GM23248 (cell line): Measurements from ENCODE around the gene SLC6A19. TPM values are rescaled to one million over a fixed set of nuclear protein-coding genes. Genes with fewer than 3 reads are reported as not detected.
A peak's percentile ranks its signal among the peaks of the same experiment; 100 is the strongest.

Source experiments
- DNase-seq: peaks from one replicate; pipeline ENCODE4 v3.0.0-alpha.2; 2015
- H2AFZ ChIP-seq: fragments of 200-600 bp; sonication (generic); 2 replicates; pipeline ENCODE4 v1.6.1; 2016; ENCODE audit warnings: antibody characterized with exemption
- H3F3A ChIP-seq: fragments of 200-600 bp; sonication (generic); 2 replicates; pipeline ENCODE4 v1.6.1; 2016; ENCODE audit warnings: mild to moderate bottlenecking, antibody characterized with exemption, mixed run types; ENCODE audit not compliant: insufficient read depth
- H3K27ac ChIP-seq: fragments of 200-600 bp; sonication (generic); 2 replicates; pipeline ENCODE4 v1.5.1; 2016; ENCODE audit warnings: mild to moderate bottlenecking
- H3K27me3 ChIP-seq: fragments of 200-600 bp; sonication (generic); replicated peaks from 2 replicates; pipeline ENCODE4 v1.6.1; 2016; ENCODE audit warnings: mild to moderate bottlenecking; ENCODE audit not compliant: insufficient read depth
- H3K36me3 ChIP-seq: fragments of 200-600 bp; sonication (generic); 2 replicates; pipeline ENCODE4 v1.6.1; 2016; ENCODE audit warnings: low read depth, mild to moderate bottlenecking
- H3K4me1 ChIP-seq: fragments of 200-600 bp; sonication (generic); 2 replicates; pipeline ENCODE4 v1.6.1; 2016; ENCODE audit warnings: mild to moderate bottlenecking; ENCODE audit not compliant: insufficient read depth
- H3K4me2 ChIP-seq: fragments of 200-600 bp; sonication (generic); one replicate; pipeline ENCODE4 v1.6.1; 2016; ENCODE audit warnings: mild to moderate bottlenecking; ENCODE audit not compliant: unreplicated experiment
- H3K4me3 ChIP-seq: fragments of 200-600 bp; sonication (generic); 2 replicates; pipeline ENCODE4 v1.5.1; 2016; ENCODE audit warnings: mild to moderate bottlenecking
- H3K79me2 ChIP-seq: fragments of 200-600 bp; sonication (generic); 2 replicates; pipeline ENCODE4 v1.6.1; 2016; ENCODE audit warnings: mild to moderate bottlenecking; ENCODE audit not compliant: insufficient read depth
- H3K9ac ChIP-seq: fragments of 200-600 bp; sonication (generic); 2 replicates; pipeline ENCODE4 v1.6.1; 2016; ENCODE audit warnings: mild to moderate bottlenecking
- H3K9me2 ChIP-seq: fragments of 200-600 bp; sonication (generic); 2 replicates; pipeline ENCODE4 v1.6.1; 2016; ENCODE audit warnings: mixed run types, mild to moderate bottlenecking, moderate library complexity; ENCODE audit not compliant: insufficient read depth
- H3K9me3 ChIP-seq: fragments of 200-600 bp; sonication (generic); one replicate; pipeline ENCODE4 v1.6.1; 2017; ENCODE audit warnings: low read depth
- H4K20me1 ChIP-seq: fragments of 200-600 bp; sonication (generic); 2 replicates; pipeline ENCODE4 v1.6.0; 2016; ENCODE audit not compliant: insufficient read depth
- EZH2 ChIP-seq: fragments of 200-600 bp; sonication (generic); IDR thresholded peaks from 2 replicates; pipeline ENCODE4 v1.6.1; 2018; ENCODE audit warnings: antibody characterized with exemption, mild to moderate bottlenecking; ENCODE audit not compliant: insufficient read depth, poor library complexity, severe bottlenecking
- EZH2phosphoT487 ChIP-seq: fragments of 200-600 bp; sonication (generic); IDR thresholded peaks from 2 replicates; pipeline ENCODE4 v1.6.1; 2018; ENCODE audit warnings: antibody characterized with exemption, moderate library complexity, mild to moderate bottlenecking, low read depth; ENCODE audit not compliant: insufficient read depth
- WGBS, 2 experiments: methylation state at CpG; one replicate each; pipeline ENCODE4 v1.1.6; 2015 to 2017; ENCODE audit warnings: low lambda C conversion rate in 2 of 2, low coverage in 1 of 2; ENCODE audit errors: missing lambda C conversion rate in 2 of 2; 5-methylcytosine and 5-hydroxymethylcytosine counted together
- in situ Hi-C: fragments of 300-500 bp; cut with MboI; formaldehyde crosslinking; loops from 2 replicates; pipeline ENCODE4 v1.15.0; 2020
- polyA plus RNA-seq: library from polyadenylated mRNA; unstranded; fragments of >200 nt; fragmentation: Nextera tagmentation; extraction: Ambion mirVana; gene quantifications from 2 replicates; pipeline ENCODE4 v1.2.1, GENCODE V29; 2016
- total RNA-seq: library from RNA; depleted of rRNA; stranded (reverse); fragments of >200 nt; shearing (Covaris generic); gene quantifications from 2 replicates; pipeline ENCODE4 v1.2.3, GENCODE V29; 2014

The SLC6A19 gene
- total and polyA plus RNA-seq, 2 experiments from 2014 or later = not detected

GRCh38 chr5:1167361-1167727 lies 34.1 kb upstream of the SLC6A19 start:
- in situ Hi-C loops = loop anchor here (25.0 kb wide), 1 partner anchor 505 kb away; no protein-coding TSS in a partner anchor

GRCh38 chr5:1167728-1168709 lies 33.4 kb upstream of the SLC6A19 start:
- H3K4me1 ChIP-seq = peaks cover 3% of the 10 kb centered on the region; the same call in 1 of the 2 replicates
- in situ Hi-C loops = loop anchor here (25.0 kb wide), 1 partner anchor 506 kb away; no protein-coding TSS in a partner anchor
- no peak overlapping the region for H2AFZ ChIP-seq
- H3K36me3 ChIP-seq = no peaks in the 10 kb centered on the region
- H3K9me3 ChIP-seq = no peaks in the 10 kb centered on the region
- DNase-seq = peak; percentile 90
- H3F3A ChIP-seq = peaks cover 7% of the 10 kb centered on the region; the same call in 1 of the 2 replicates
- no peaks in the 10 kb centered on the region for H4K20me1 ChIP-seq
- H3K27ac ChIP-seq = no peak overlapping the region
- H3K79me2 ChIP-seq = no peaks in the 10 kb centered on the region
- H3K9me2 ChIP-seq = no peaks in the 10 kb centered on the region
- no peak overlapping the region for H3K4me3 ChIP-seq
- TF ChIP-seq EZH2phosphoT487 = no peak
- H3K9ac ChIP-seq = no peak overlapping the region
- peak overlapping the region; percentile 51 for H3K4me2 ChIP-seq
- no peaks in the 10 kb centered on the region for H3K27me3 ChIP-seq
- 2 to 4% methylated on average over 26 to 28 of the region's 28 CpGs for WGBS, 2 experiments

More at GRCh38 chr5:1167361-1167727, 34.1 kb upstream of the SLC6A19 start:
- Histone ChIP-seq H3K27ac (no peak overlapping the region), H3K36me3 (no peaks in the 10 kb centered on the region), H3K9me3 (no peaks in the 10 kb centered on the region), H3K4me2 (no peak overlapping the region), H3K79me2 (no peaks in the 10 kb centered on the region), H3K4me3 (no peak overlapping the region), H3F3A (peaks cover 7% of the 10 kb centered on the region; the same call in 1 of the 2 replicates), H3K9me2 (no peaks in the 10 kb centered on the region), H4K20me1 (no peaks in the 10 kb centered on the region), H3K27me3 (no peaks in the 10 kb centered on the region), H3K4me1 (peaks cover 3% of the 10 kb centered on the region; the same call in 1 of the 2 replicates), H3K9ac (no peak overlapping the region), H2AFZ (no peak overlapping the region)
- DNase-seq = no peak
- TF ChIP-seq EZH2phosphoT487 (no peak), EZH2 (no peak)
- 15 to 22% methylated on average over 4 of the region's 4 CpGs for WGBS, 2 experiments

GRCh38 chr5:1168796-1169195 lies 32.6 kb upstream of the SLC6A19 start:
- 75 to 88% methylated on average over 16 of the region's 16 CpGs for WGBS, 2 experiments
- H3K27ac ChIP-seq = no peak overlapping the region
- H3K27me3 ChIP-seq = no peaks in the 10 kb centered on the region
- peaks cover 7% of the 10 kb centered on the region; the same call in 1 of the 2 replicates for H3F3A ChIP-seq
- H3K36me3 ChIP-seq = no peaks in the 10 kb centered on the region
- H3K4me2 ChIP-seq = no peak overlapping the region
- in situ Hi-C loops = loop anchor here (25.0 kb wide), 1 partner anchor 506 kb away; no protein-coding TSS in a partner anchor
- TF ChIP-seq EZH2 = no peak
- TF ChIP-seq EZH2phosphoT487 = no peak
- peaks cover 3% of the 10 kb centered on the region; the same call in 1 of the 2 replicates for H3K4me1 ChIP-seq
- H3K4me3 ChIP-seq = no peak overlapping the region
- no peaks in the 10 kb centered on the region for H4K20me1 ChIP-seq
- DNase-seq = no peak
- no peak overlapping the region for H2AFZ ChIP-seq
- H3K9ac ChIP-seq = no peak overlapping the region
- H3K9me2 ChIP-seq = no peaks in the 10 kb centered on the region
- H3K9me3 ChIP-seq = no peaks in the 10 kb centered on the region
- H3K79me2 ChIP-seq = no peaks in the 10 kb centered on the region

- in situ Hi-C loops = loop anchor here (10.0 to 25.0 kb wide), 3 partner anchors 235 to 507 kb away; no protein-coding TSS in a partner anchor
- Histone ChIP-seq H3K27me3 (no peaks in the 10 kb centered on the region), H3K9me3 (no peaks in the 10 kb centered on the region), H2AFZ (no peak overlapping the region), H3K9ac (no peak overlapping the region), H3K27ac (no peak overlapping the region), H3K4me3 (no peak overlapping the region), H4K20me1 (no peaks in the 10 kb centered on the region), H3K36me3 (no peaks in the 10 kb centered on the region), H3F3A (peaks cover 7% of the 10 kb centered on the region; the same call in 1 of the 2 replicates), H3K4me2 (no peak overlapping the region), H3K9me2 (no peaks in the 10 kb centered on the region), H3K4me1 (peaks cover 3% of the 10 kb centered on the region; the same call in 1 of the 2 replicates), H3K79me2 (no peaks in the 10 kb centered on the region)
- WGBS, 2 experiments = 81 to 86% methylated on average over 29 to 31 of the region's 33 CpGs
- no peak for DNase-seq
- TF ChIP-seq EZH2 = no peak
- TF ChIP-seq EZH2phosphoT487 = no peak
Observed at GRCh38 chr5:1169211-1170115, 31.9 kb upstream of the SLC6A19 start.
